Gastrocnemius medialis (tissue), 4 donors: ENCODE measurements around the gene SHISAL1. TPM values are rescaled to one million over a fixed set of nuclear protein-coding genes. Genes with fewer than 3 reads are reported as not detected.

Experiments used
- ATAC-seq, 2 donors: fragments of 150-250 bp; one replicate each; pipeline ENCODE4 v1.9.1; 2016
- DNase-seq, 2 donors: peaks; one replicate each; pipeline ENCODE4 v3.0.0-alpha.2; 2019
- H3K27ac ChIP-seq, 4 donors: fragments of 200-600 bp; sonication (generic); 1 replicate in 1 of 4; 2 replicates in 3 of 4; pipeline ENCODE4 v1.5.1; 2016 to 2018; ENCODE audit warnings: mild to moderate bottlenecking in 2 of 4, moderate library complexity in 1 of 4
- H3K27me3 ChIP-seq, 3 donors: fragments of 200-600 bp; sonication (generic) in 2 of 3; 1 replicate in 1 of 3; 2 replicates in 2 of 3; pipeline versions ENCODE4 v1.5.1 to v1.6.0; 2016 to 2019; ENCODE audit warnings: mild to moderate bottlenecking in 1 of 3, moderate library complexity in 1 of 3
- H3K36me3 ChIP-seq, 2 donors: fragments of 200-600 bp; sonication (generic) in 1 of 2; one replicate each; pipeline ENCODE4 v1.5.1; 2017 to 2018
- H3K4me1 ChIP-seq, 2 donors: fragments of 200-600 bp; sonication (generic) in 1 of 2; one replicate each; pipeline ENCODE4 v1.5.1; 2016 to 2017; ENCODE audit warnings: mild to moderate bottlenecking in 2 of 2
- H3K4me3 ChIP-seq, 4 donors: fragments of 200-600 bp; sonication (generic) in 3 of 4; 1 replicate in 1 of 4; 2 replicates in 3 of 4; pipeline ENCODE4 v1.5.1; 2016 to 2019; ENCODE audit warnings: mild to moderate bottlenecking in 2 of 4
- H3K9me3 ChIP-seq, 3 donors: fragments of 200-600 bp; sonication (generic) in 2 of 3; 1 replicate in 1 of 3; 2 replicates in 2 of 3; pipeline ENCODE4 v1.5.1; 2016 to 2019
- CTCF ChIP-seq, 5 experiments: fragments of 450-650 bp in 3 of 5; fragments of 200-600 bp in 2 of 5; sonication (generic) in 2 of 5; IDR thresholded peaks in 4 of 5; conservative IDR thresholded peaks in 1 of 5; 1 replicate in 4 of 5; 2 replicates in 1 of 5; pipeline ENCODE4 v1.5.1; 2016 to 2019; ENCODE audit warnings: antibody characterized with exemption in 5 of 5, mild to moderate bottlenecking in 3 of 5, moderate library complexity in 3 of 5
- POLR2A ChIP-seq, 2 donors: fragments of 450-650 bp; IDR thresholded peaks; one replicate each; pipeline ENCODE4 v1.6.1; 2017; ENCODE audit warnings: antibody characterized with exemption in 2 of 2, mild to moderate bottlenecking in 2 of 2, moderate library complexity in 2 of 2
- in situ Hi-C, 4 donors: fragments of 200-750 bp; cut with MboI; loops; one replicate each; pipeline versions ENCODE4 v1.15.0 to v1.8.0; 2017; ENCODE audit warnings: low sequenced_read_pairs in 4 of 4
- intact Hi-C: fragments of 100-400 bp; cut with DNase I; formaldehyde crosslinking; loops from one replicate; pipeline ENCODE4 v1.15.1; 2023; ENCODE audit warnings: low total_unique reads
- total RNA-seq, 4 donors: library from RNA; depleted of rRNA; stranded (reverse); fragments of >200 nt; gene quantifications; one replicate each; pipeline versions ENCODE4 v1.1.0 to v1.2.3, GENCODE V29; 2016

Gene SHISAL1
- total RNA-seq, 4 donors from 2014 or later, result 0.03 to 0.10 TPM; not detected in 2

GRCh38 chr22:44287741-44288140 is 25.0 kb downstream of the SHISAL1 start:
- DNase-seq, result no peak
- no peaks in the 10 kb centered on the region for H3K9me3 ChIP-seq
- no peak overlapping the region for H3K4me3 ChIP-seq
- no peaks in the 10 kb centered on the region for H3K36me3 ChIP-seq
- peaks cover 19 to 38% (median 30%) of the 10 kb centered on the region in 3 donors for H3K27me3 ChIP-seq
- H3K27ac ChIP-seq, result no peak overlapping the region
- ATAC-seq, result no peak
- TF ChIP-seq CTCF (IDR thresholded peaks at IDR 0.05 in 4 of 5, conservative IDR thresholded peaks at IDR 0.05 in 1 of 5) (no peak), POLR2A (IDR thresholded peaks at IDR 0.05) (no peak)
- intact Hi-C loops (no loop called here), in situ Hi-C loops (no loop called here)
- H3K4me1 ChIP-seq, result no peaks in the 10 kb centered on the region

GRCh38 chr22:44287121-44287693 is 25.5 kb downstream of the SHISAL1 start:
- Histone ChIP-seq H3K4me1 (no peaks in the 10 kb centered on the region), H3K27me3 (peaks cover 19 to 40% (median 33%) of the 10 kb centered on the region in 3 donors), H3K9me3 (no peaks in the 10 kb centered on the region), H3K4me3 (no peak overlapping the region), H3K36me3 (no peaks in the 10 kb centered on the region), H3K27ac (no peak overlapping the region)
- in situ Hi-C loops (no loop called here), intact Hi-C loops (no loop called here)
- ATAC-seq (no peak), DNase-seq (no peak)
- TF ChIP-seq POLR2A (IDR thresholded peaks at IDR 0.05), result no peak
- TF ChIP-seq CTCF (IDR thresholded peaks at IDR 0.05 in 4 of 5, conservative IDR thresholded peaks at IDR 0.05 in 1 of 5), result no peak

- no peak overlapping the region for H3K27ac ChIP-seq
- H3K4me1 ChIP-seq, result no peaks in the 10 kb centered on the region
- intact Hi-C loops, result no loop called here
- in situ Hi-C loops, result no loop called here
- H3K27me3 ChIP-seq, result peaks cover 22 to 46% (median 38%) of the 10 kb centered on the region in 3 donors
- DNase-seq (no peak), ATAC-seq (no peak)
- TF ChIP-seq CTCF (IDR thresholded peaks at IDR 0.05 in 4 of 5, conservative IDR thresholded peaks at IDR 0.05 in 1 of 5) (no peak), POLR2A (IDR thresholded peaks at IDR 0.05) (no peak)
- no peaks in the 10 kb centered on the region for H3K9me3 ChIP-seq
- no peaks in the 10 kb centered on the region for H3K36me3 ChIP-seq
- no peak overlapping the region for H3K4me3 ChIP-seq
These were observed 26.1 kb downstream of the SHISAL1 start for GRCh38 chr22:44286646-44287045.

- Histone ChIP-seq H3K4me3 (no peak overlapping the region), H3K27me3 (peaks cover 32 to 55% (median 42%) of the 10 kb centered on the region in 3 donors)
- in situ Hi-C loops, result no loop called here
These were observed 28.0 kb downstream of the SHISAL1 start for GRCh38 chr22:44284711-44285110.

More at GRCh38 chr22:44284711-44285110, 28.0 kb downstream of the SHISAL1 start:
- intact Hi-C loops, result no loop called here
- H3K9me3 ChIP-seq, result no peaks in the 10 kb centered on the region
- ATAC-seq (no peak), DNase-seq (no peak)
- H3K4me1 ChIP-seq, result no peaks in the 10 kb centered on the region
- no peaks in the 10 kb centered on the region for H3K36me3 ChIP-seq
- no peak for TF ChIP-seq POLR2A (IDR thresholded peaks at IDR 0.05)
- no peak for TF ChIP-seq CTCF (IDR thresholded peaks at IDR 0.05 in 4 of 5, conservative IDR thresholded peaks at IDR 0.05 in 1 of 5)
- no peak overlapping the region for H3K27ac ChIP-seq
